Measurements from ENCODE around the gene ARHGEF37.
"Not testable (repeated sequence)": the region's sequence is repeated elsewhere in the genome, so short reads cannot be mapped to it uniquely, and the experiment has no call there.

ARHGEF37 gene

DNA sequence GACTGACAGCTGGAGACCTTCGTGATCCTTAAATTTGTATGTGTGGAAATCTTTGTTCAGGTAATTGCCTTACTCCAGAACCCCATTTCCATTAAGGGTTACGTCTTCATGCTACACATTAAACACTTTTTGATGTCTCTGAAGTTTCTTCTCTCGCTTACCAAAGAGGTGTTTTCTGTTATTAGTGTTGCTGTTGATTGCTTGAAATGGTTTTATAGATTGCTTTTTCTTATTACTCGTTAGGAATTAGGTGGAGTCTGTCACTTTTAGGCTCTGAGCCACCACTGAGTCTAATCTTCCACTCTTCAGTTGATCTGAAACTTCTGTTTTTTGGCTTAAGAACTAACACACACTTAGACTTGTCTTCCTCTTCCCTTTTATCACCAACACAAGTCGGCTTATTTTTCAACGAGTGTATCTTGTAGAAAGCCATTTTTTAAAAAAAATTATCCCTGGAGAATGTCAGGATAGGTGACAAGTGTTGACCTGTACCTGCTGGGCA is 86.6 kb downstream of the ARHGEF37 start:
- Histone ChIP-seq H3K9me3 (ENCODE audit: control extremely low read depth in 1 of 5, control insufficient read depth in 4 of 5, insufficient read depth in 2 of 5, low read depth in 1 of 5, low read length in 4 of 5) (peaks cover 0 to 15% (median 4%) of the 10 kb centered on the region in 5 experiments), H3K4me3 (ENCODE audit: control insufficient read depth in 1 of 7, extremely low read depth in 1 of 7, insufficient read depth in 4 of 7, low read depth in 2 of 7, low read length in 6 of 7) (no peak overlapping the region), H3K27ac (ENCODE audit: insufficient read depth in 1 of 2, low read depth in 1 of 2, low read length in 2 of 2, poor library complexity in 1 of 2, severe bottlenecking in 2 of 2) (no peak overlapping the region), H3K36me3 (ENCODE audit: control insufficient read depth in 4 of 4, insufficient read depth in 4 of 4, low read length in 3 of 4) (no peaks in the 10 kb centered on the region), H3K27me3 (replicated peaks in 2 of 5; ENCODE audit: control insufficient read depth in 4 of 5, insufficient read depth in 5 of 5, low read length in 4 of 5) (no peaks in the 10 kb centered on the region), H3K4me1 (ENCODE audit: control extremely low read depth in 1 of 4, control insufficient read depth in 4 of 4, insufficient read depth in 4 of 4, low read length in 3 of 4) (peaks cover 0 to 4% (median 0%) of the 10 kb centered on the region in 4 experiments)
- WGBS (ENCODE audit: insufficient coverage), result 100% methylated on average over 2 of the region's 6 CpGs
- DNase-seq, result no peak
- ChIA-PET CTCF (interaction anchor here (1.0 to 3.1 kb wide), 6 partner anchors 11 to 162 kb away, joined by 3 to 13 read pairs (median 4); no protein-coding TSS in a partner anchor), POLR2A (interaction anchor here (0.6 kb wide), 1 partner anchor 21 kb away, joined by 3 read pairs; no protein-coding TSS in a partner anchor)

DNA sequence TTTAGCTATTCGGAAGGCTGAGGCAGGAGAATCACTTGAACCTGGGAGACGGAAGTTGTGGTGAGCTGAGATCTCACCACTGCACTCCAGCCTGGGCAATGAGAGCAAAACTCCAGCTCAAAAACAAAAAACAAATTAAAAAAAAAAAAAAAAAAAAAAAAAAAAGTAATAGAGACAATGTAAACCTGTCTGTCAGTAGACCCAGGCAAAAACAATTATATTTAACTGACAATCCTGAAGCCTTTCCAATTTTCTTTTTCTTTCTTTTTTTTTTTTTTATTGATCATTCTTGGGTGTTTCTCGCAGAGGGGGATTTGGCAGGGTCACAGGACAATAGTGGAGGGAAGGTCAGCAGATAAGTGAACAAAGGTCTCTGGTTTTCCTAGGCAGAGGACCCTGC is 88.0 kb downstream of the ARHGEF37 start:
- no CpG with 5 or more reads among the region's 3 CpGs for WGBS (ENCODE audit: insufficient coverage)
- CTCF ChIA-PET; H3K4me1 ChIP-seq (ENCODE audit: control extremely low read depth in 1 of 4, control insufficient read depth in 4 of 4, insufficient read depth in 4 of 4, low read length in 3 of 4); H3K4me3 ChIP-seq (ENCODE audit: control insufficient read depth in 1 of 7, extremely low read depth in 1 of 7, insufficient read depth in 4 of 7, low read depth in 2 of 7, low read length in 6 of 7); H3K27me3 ChIP-seq (replicated peaks in 2 of 5; ENCODE audit: control insufficient read depth in 4 of 5, insufficient read depth in 5 of 5, low read length in 4 of 5); DNase-seq; H3K27ac ChIP-seq (ENCODE audit: insufficient read depth in 1 of 2, low read depth in 1 of 2, low read length in 2 of 2, poor library complexity in 1 of 2, severe bottlenecking in 2 of 2); H3K36me3 ChIP-seq (ENCODE audit: control insufficient read depth in 4 of 4, insufficient read depth in 4 of 4, low read length in 3 of 4); POLR2A ChIA-PET: not testable (repeated sequence)
- H3K9me3 ChIP-seq (ENCODE audit: control extremely low read depth in 1 of 5, control insufficient read depth in 4 of 5, insufficient read depth in 2 of 5, low read depth in 1 of 5, low read length in 4 of 5), result peaks cover 0 to 15% (median 4%) of the 10 kb centered on the region in 5 experiments

GRCh38 chr5:149671544-149671943 is 90.2 kb downstream of the ARHGEF37 start:
- 100% methylated on average over 4 of the region's 5 CpGs for WGBS (ENCODE audit: insufficient coverage)

GRCh38 chr5:149672701-149673476 is 91.6 kb downstream of the ARHGEF37 start:
- ChIA-PET POLR2A (interaction anchor here (0.6 kb wide), 1 partner anchor 12 kb away, joined by 3 read pairs; no protein-coding TSS in a partner anchor), CTCF (interaction anchor here (1.0 kb wide), 1 partner anchor 13 kb away, joined by 3 read pairs; no protein-coding TSS in a partner anchor)
- no peaks in the 10 kb centered on the region for H3K4me1 ChIP-seq (ENCODE audit: control extremely low read depth in 1 of 4, control insufficient read depth in 4 of 4, insufficient read depth in 4 of 4, low read length in 3 of 4)
- DNase-seq, result no peak
- peaks cover 0 to 11% (median 4%) of the 10 kb centered on the region in 5 experiments for H3K9me3 ChIP-seq (ENCODE audit: control extremely low read depth in 1 of 5, control insufficient read depth in 4 of 5, insufficient read depth in 2 of 5, low read depth in 1 of 5, low read length in 4 of 5)
- H3K27ac ChIP-seq (ENCODE audit: insufficient read depth in 1 of 2, low read depth in 1 of 2, low read length in 2 of 2, poor library complexity in 1 of 2, severe bottlenecking in 2 of 2), result no peak overlapping the region
- no peaks in the 10 kb centered on the region for H3K27me3 ChIP-seq (replicated peaks in 2 of 5; ENCODE audit: control insufficient read depth in 4 of 5, insufficient read depth in 5 of 5, low read length in 4 of 5)
- H3K4me3 ChIP-seq (ENCODE audit: control insufficient read depth in 1 of 7, extremely low read depth in 1 of 7, insufficient read depth in 4 of 7, low read depth in 2 of 7, low read length in 6 of 7), result no peak overlapping the region
- 100% methylated on average over 4 of the region's 7 CpGs for WGBS (ENCODE audit: insufficient coverage)
- H3K36me3 ChIP-seq (ENCODE audit: control insufficient read depth in 4 of 4, insufficient read depth in 4 of 4, low read length in 3 of 4), result no peaks in the 10 kb centered on the region

More at GRCh38 chr5:149671544-149671943, 90.2 kb downstream of the ARHGEF37 start:
- no peak overlapping the region for H3K4me3 ChIP-seq (ENCODE audit: control insufficient read depth in 1 of 7, extremely low read depth in 1 of 7, insufficient read depth in 4 of 7, low read depth in 2 of 7, low read length in 6 of 7)
- peaks cover 0 to 4% (median 0%) of the 10 kb centered on the region in 4 experiments for H3K4me1 ChIP-seq (ENCODE audit: control extremely low read depth in 1 of 4, control insufficient read depth in 4 of 4, insufficient read depth in 4 of 4, low read length in 3 of 4)
- peaks cover 0 to 15% (median 4%) of the 10 kb centered on the region in 5 experiments for H3K9me3 ChIP-seq (ENCODE audit: control extremely low read depth in 1 of 5, control insufficient read depth in 4 of 5, insufficient read depth in 2 of 5, low read depth in 1 of 5, low read length in 4 of 5)
- H3K36me3 ChIP-seq (ENCODE audit: control insufficient read depth in 4 of 4, insufficient read depth in 4 of 4, low read length in 3 of 4), result no peaks in the 10 kb centered on the region
- ChIA-PET POLR2A (no interaction called here), CTCF (interaction anchor here (0.6 kb wide), 1 partner anchor 106 kb away, joined by 3 read pairs; no protein-coding TSS in a partner anchor)
- DNase-seq, result no peak
- H3K27me3 ChIP-seq (replicated peaks in 2 of 5; ENCODE audit: control insufficient read depth in 4 of 5, insufficient read depth in 5 of 5, low read length in 4 of 5), result no peaks in the 10 kb centered on the region
- no peak overlapping the region for H3K27ac ChIP-seq (ENCODE audit: insufficient read depth in 1 of 2, low read depth in 1 of 2, low read length in 2 of 2, poor library complexity in 1 of 2, severe bottlenecking in 2 of 2)

DNA sequence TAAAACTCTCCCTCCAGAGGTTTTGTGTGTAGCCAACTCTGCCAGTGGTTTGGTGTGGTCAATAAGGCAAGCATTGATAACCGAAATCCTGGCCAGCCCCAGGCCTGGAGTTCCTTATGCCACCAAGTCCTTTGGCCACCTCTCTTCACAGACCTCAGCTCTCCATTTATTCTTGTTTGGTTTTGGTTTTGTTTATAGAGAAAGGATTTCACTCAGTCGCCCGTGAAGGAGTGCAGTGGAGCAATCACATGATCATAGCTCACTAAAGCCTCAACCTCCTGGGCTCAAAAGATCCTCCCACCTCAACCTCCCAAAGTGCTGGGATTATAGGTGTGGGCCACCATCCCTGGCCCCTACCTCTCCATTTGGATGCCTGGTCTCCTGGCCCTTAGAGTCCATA is 93.4 kb downstream of the ARHGEF37 start:
- peaks cover 0 to 2% (median 0%) of the 10 kb centered on the region in 4 experiments for H3K4me1 ChIP-seq (ENCODE audit: control extremely low read depth in 1 of 4, control insufficient read depth in 4 of 4, insufficient read depth in 4 of 4, low read length in 3 of 4)
- no peaks in the 10 kb centered on the region for H3K27me3 ChIP-seq (replicated peaks in 2 of 5; ENCODE audit: control insufficient read depth in 4 of 5, insufficient read depth in 5 of 5, low read length in 4 of 5)
- H3K4me3 ChIP-seq (ENCODE audit: control insufficient read depth in 1 of 7, extremely low read depth in 1 of 7, insufficient read depth in 4 of 7, low read depth in 2 of 7, low read length in 6 of 7), result no peak overlapping the region
- ChIA-PET CTCF (interaction anchor here (1.0 kb wide), 1 partner anchor 103 kb away, joined by 4 read pairs; no protein-coding TSS in a partner anchor), POLR2A (no interaction called here)
- peaks cover 0 to 7% (median 0%) of the 10 kb centered on the region in 5 experiments for H3K9me3 ChIP-seq (ENCODE audit: control extremely low read depth in 1 of 5, control insufficient read depth in 4 of 5, insufficient read depth in 2 of 5, low read depth in 1 of 5, low read length in 4 of 5)
- WGBS (ENCODE audit: insufficient coverage), result no CpG with 5 or more reads among the region's 3 CpGs
- H3K36me3 ChIP-seq (ENCODE audit: control insufficient read depth in 4 of 4, insufficient read depth in 4 of 4, low read length in 3 of 4), result no peaks in the 10 kb centered on the region
- DNase-seq, result no peak
- no peak overlapping the region for H3K27ac ChIP-seq (ENCODE audit: insufficient read depth in 1 of 2, low read depth in 1 of 2, low read length in 2 of 2, poor library complexity in 1 of 2, severe bottlenecking in 2 of 2)

DNA sequence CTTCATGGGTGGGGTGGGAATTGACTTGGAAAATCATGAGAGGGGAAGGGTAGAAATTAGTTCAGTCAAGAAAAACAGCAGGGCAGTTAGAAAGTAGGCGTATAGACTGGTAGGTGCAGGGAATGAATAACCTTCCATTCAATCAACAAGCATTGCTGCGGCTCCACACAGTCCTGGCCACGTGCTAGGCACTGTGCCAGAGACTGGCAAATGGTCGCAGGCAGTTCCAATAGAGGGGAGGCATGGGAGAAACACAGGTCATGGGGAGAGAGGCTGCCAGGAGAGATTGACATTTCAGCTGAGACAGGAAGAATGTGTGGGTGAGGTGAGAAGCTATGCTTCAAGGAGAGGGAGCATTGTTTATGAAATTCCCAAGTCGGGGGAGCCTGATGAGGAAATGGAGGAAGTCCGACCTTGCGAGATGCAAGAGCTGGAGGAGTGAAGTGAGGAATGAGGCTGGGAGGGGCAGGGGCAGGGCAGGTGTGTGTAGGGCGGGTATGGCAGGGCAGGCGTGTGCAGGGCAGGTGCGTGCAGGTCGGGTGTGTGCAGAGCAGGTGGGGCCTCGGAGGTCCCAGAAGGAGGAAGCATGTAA is 94.4 kb downstream of the ARHGEF37 start:
- CTCF ChIA-PET, result no interaction called here
- H3K27ac ChIP-seq (ENCODE audit: insufficient read depth in 1 of 2, low read depth in 1 of 2, low read length in 2 of 2, poor library complexity in 1 of 2, severe bottlenecking in 2 of 2), result no peak overlapping the region
- POLR2A ChIA-PET, result no interaction called here

More for the DNA sequence above, 94.4 kb downstream of the ARHGEF37 start:
- H3K36me3 ChIP-seq (ENCODE audit: control insufficient read depth in 4 of 4, insufficient read depth in 4 of 4, low read length in 3 of 4), result no peaks in the 10 kb centered on the region
- peaks cover 3 to 12% (median 4%) of the 10 kb centered on the region in 4 experiments for H3K4me1 ChIP-seq (ENCODE audit: control extremely low read depth in 1 of 4, control insufficient read depth in 4 of 4, insufficient read depth in 4 of 4, low read length in 3 of 4)
- DNase-seq, result no peak
- peaks cover 0 to 7% (median 0%) of the 10 kb centered on the region in 5 experiments for H3K9me3 ChIP-seq (ENCODE audit: control extremely low read depth in 1 of 5, control insufficient read depth in 4 of 5, insufficient read depth in 2 of 5, low read depth in 1 of 5, low read length in 4 of 5)
- 86% methylated on average over 9 of the region's 12 CpGs for WGBS (ENCODE audit: insufficient coverage)
- no peak overlapping the region for H3K4me3 ChIP-seq (ENCODE audit: control insufficient read depth in 1 of 7, extremely low read depth in 1 of 7, insufficient read depth in 4 of 7, low read depth in 2 of 7, low read length in 6 of 7)
- no peaks in the 10 kb centered on the region for H3K27me3 ChIP-seq (replicated peaks in 2 of 5; ENCODE audit: control insufficient read depth in 4 of 5, insufficient read depth in 5 of 5, low read length in 4 of 5)
